ENCODE results near the gene CGB5.
"Not testable (repeated sequence)": the region's sequence is repeated elsewhere in the genome, so short reads cannot be mapped to it uniquely, and the experiment has no call there.

Gene CGB5

GRCh38 chr19:49056101-49056901 lies 12.7 kb downstream of the CGB5 start:
- TF ChIP-seq CTCF (IDR thresholded peaks at IDR 0.05; ENCODE audit: extremely low read depth, missing control alignments), result no peak
- peak; percentile 89 for DNase-seq (ENCODE audit: low spot score)

- DNase-seq (ENCODE audit: low spot score), result not testable (repeated sequence)
These were observed 13.4 kb downstream of the CGB5 start for GRCh38 chr19:49056902-49057596.

- TF ChIP-seq CTCF (IDR thresholded peaks at IDR 0.05; ENCODE audit: extremely low read depth, missing control alignments), result no peak
- DNase-seq (ENCODE audit: low spot score), result peak; percentile 58
These were observed 14.1 kb downstream of the CGB5 start, which contains the start of gene CGB7 for GRCh38 chr19:49057636-49058234. TSS of gene CGB7 (minus strand) at chr19:49057749. CDS start at chr19:49055375, 2,374 bp downstream.

- no peak for TF ChIP-seq CTCF (IDR thresholded peaks at IDR 0.05; ENCODE audit: extremely low read depth, missing control alignments)
- DNase-seq (ENCODE audit: low spot score), result peak; percentile 52
These were observed 14.9 kb downstream of the CGB5 start for GRCh38 chr19:49058562-49058961.

- peak; percentile 17 for DNase-seq (ENCODE audit: low spot score)
- TF ChIP-seq CTCF (IDR thresholded peaks at IDR 0.05; ENCODE audit: extremely low read depth, missing control alignments), result no peak
These were observed 15.4 kb downstream of the CGB5 start for GRCh38 chr19:49059053-49059452.

GRCh38 chr19:49061000-49061399 lies 17.4 kb downstream of the CGB5 start:
- DNase-seq (ENCODE audit: low spot score), result no peak
- no peak for TF ChIP-seq CTCF (IDR thresholded peaks at IDR 0.05; ENCODE audit: extremely low read depth, missing control alignments)

GRCh38 chr19:49061445-49061844 lies 17.8 kb downstream of the CGB5 start:
- no peak for TF ChIP-seq CTCF (IDR thresholded peaks at IDR 0.05; ENCODE audit: extremely low read depth, missing control alignments)
- DNase-seq (ENCODE audit: low spot score), result peak; percentile 48
